Endometrial microvascular endothelial cells (primary cell): ENCODE results near the gene DDX20. TPM values are rescaled to one million over a fixed set of nuclear protein-coding genes. Genes with fewer than 3 reads are reported as not detected.

Source experiments
- in situ Hi-C: cut with HindIII; loops from 2 replicates; pipeline ENCODE4 v1.10.0; 2017; ENCODE audit warnings: low sequenced_read_pairs, low pct_unique_long_range_greater_than_20kb; ENCODE audit errors: inconsistent ontology term
- total RNA-seq: library from RNA; depleted of rRNA; stranded (reverse); fragments of >200 nt; gene quantifications from one replicate; pipeline ENCODE4 v1.2.3, GENCODE V29; 2015; ENCODE audit errors: inconsistent ontology term

Gene DDX20
- total RNA-seq, 1 donor from 2014 or later: 45.9 TPM

DNA sequence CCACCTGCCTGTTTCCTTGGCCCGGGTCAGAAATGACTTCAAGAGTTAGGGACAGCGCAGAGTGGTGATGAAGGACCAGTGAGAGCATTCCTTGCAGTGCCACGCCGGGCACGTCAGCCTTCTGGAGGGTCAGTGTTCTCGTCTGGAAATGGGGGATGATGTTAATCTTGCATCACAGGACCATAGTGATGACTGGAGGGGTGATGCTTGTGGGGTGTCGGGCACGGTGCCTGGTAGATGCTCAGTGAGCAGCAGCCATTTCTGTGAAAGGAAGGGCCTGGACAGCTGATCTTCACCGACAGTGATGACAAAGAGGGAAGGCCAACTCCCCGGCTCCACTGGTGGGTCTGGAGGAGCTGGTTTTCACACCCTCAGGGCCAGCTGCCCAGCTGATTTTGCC is 56.2 kb downstream of the DDX20 start:
- in situ Hi-C loops: no loop called here

DNA sequence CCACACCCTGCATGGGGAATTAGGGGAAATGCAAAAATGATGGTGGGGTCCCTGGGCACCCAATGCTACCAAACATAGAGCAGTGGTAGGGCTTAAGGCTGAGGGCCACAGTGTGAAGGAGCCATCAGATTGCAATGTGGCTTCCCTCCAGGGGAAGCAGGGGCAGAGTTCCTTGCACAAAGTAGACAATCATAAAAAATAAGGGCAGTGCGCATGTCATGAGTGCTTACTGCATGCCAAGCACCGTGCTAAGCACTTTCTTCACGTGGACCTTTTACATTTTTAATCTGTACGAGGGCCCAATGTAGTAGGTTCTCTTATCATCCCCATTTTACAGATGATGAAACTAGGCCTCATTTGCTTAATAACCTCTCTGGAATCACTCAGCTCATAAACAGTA is 56.6 kb downstream of the DDX20 start:
- in situ Hi-C loops: no loop called here

DNA sequence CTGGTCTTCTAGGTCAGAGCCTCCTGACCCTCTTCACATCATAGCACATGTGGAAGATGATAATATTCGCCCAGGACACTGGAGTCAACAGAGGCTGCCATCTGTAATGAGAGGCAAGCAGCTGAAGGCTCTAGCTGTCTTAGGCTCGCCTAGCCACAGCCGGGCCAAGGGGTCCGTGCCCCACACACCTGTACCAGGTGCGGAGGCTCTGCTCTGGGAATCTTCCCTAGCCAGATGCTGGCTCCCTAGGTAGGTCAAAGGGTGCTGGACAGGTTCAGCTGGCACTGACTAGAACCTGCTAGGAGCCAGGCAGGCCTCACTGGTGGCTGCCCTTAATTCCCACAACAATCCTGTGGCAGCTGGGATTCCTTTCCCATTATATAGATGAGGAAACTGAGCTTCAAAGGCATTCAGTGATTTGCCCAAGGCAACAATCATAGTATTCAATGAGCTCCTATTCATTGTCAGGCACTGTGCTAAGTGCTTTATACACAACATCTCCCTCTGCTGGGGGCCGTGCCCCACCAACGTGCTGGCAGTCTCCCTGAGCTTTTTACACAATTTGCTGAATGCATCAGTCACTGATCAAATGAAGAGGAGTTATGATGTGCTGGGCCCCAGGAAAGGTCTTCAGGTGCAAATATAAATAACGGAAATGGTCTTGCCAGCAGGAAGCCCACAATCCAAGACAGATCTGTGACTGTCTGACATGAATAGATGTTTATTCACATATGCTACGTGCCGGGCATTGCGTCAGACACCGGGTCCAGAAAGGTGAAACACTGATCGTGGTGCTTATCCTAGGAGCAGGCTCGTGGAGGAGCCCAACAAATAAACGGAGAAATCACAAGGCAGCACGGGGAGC is 58.0 kb downstream of the DDX20 start:
- in situ Hi-C loops: no loop called here

DNA sequence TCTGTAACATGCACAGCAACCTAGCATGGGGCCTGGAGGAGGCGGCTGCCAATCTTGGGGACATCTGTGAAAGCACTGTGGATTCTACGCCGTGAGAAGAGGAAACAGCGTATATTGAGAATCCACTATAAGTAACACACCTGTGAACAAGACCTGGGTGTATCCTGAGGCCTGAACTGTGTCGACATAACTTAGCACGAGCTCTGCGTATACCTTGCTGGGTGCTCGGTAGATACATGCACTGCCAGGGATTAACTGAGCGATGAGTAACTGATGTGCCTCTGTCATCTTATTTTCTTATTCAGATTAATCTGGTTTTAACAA is 58.6 kb downstream of the DDX20 start:
- in situ Hi-C loops: no loop called here

DNA sequence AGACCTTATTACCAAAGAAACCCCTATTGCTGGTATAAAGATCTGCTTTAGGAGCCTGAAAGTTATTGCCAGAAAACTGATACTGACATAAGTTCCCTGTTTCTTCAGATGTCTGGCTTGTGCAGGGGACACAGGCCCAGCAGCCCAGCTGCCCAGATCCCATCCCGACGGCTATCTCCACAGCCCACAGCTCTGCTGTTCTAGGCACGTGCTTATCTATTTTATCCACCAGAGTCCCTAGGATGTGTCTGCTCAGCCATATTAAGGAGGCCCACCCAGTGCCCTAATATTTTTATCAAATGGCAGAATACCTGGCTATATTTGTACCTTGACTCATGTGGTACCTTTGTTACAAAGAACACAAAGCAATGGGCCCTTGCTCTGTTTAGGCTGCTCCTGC is 58.9 kb downstream of the DDX20 start:
- in situ Hi-C loops: no loop called here

Other genes with a start within 250 kb of the DDX20 start
- gene RAP1A, start 136.1 kb upstream of the DDX20 start, total RNA-seq: 61.4 TPM
- 2.0 TPM for gene INKA2, start 16.5 kb upstream of the DDX20 start, total RNA-seq
- not detected for gene KCND3, start 233.8 kb downstream of the DDX20 start, total RNA-seq